ENCODE data around the gene HIBCH.
"Not testable (repeated sequence)": the region's sequence is repeated elsewhere in the genome, so short reads cannot be mapped to it uniquely, and the experiment has no call there.

HIBCH gene, protein sequence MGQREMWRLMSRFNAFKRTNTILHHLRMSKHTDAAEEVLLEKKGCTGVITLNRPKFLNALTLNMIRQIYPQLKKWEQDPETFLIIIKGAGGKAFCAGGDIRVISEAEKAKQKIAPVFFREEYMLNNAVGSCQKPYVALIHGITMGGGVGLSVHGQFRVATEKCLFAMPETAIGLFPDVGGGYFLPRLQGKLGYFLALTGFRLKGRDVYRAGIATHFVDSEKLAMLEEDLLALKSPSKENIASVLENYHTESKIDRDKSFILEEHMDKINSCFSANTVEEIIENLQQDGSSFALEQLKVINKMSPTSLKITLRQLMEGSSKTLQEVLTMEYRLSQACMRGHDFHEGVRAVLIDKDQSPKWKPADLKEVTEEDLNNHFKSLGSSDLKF

DNA sequence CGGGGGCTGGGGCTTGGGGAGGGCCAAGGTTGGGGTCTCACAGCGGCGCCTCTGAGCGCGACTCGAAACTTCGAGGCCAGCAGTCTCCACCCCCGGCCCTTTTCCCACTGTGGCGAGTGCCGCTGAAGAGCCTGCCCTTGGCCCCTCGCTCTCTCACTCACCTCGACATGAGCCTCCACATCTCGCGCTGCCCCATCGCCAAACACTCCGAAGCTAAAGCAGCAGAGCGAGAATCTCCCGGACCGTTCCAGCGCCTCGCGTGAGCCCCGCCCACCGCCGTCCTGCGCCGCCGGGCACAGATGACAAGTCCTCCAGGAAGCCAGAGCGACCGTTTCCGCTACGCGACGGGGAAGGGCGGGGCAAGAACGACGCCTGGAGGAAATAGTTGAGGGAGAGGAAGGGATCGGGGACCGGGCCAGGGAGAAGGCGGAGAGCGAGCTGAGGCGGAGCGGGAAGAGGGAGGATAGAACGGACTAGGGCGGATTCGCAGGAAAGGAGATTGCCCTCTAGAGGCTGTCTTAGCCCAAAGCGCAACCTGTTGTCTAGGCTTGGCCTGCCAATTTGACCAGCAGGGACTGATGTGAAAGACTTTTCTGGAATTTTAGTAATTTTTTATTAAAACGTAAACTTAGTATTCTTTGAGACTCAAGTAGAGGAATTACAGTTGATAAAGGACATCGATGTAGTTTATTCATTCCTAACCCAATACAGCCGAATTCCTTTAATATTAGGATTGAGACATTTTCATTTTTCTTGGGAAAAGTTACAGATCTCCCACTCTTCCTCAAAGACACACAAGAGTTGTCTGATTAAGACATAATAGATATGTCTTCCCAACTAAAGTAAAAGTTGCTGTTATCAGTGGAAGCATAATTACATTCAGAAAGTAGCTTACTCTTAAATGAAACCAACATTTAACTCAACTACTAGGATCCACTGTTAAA, at the start of gene HIBCH:
TSS of gene HIBCH (minus strand) at position 272 of the 944 bp plus-strand sequence. CDS start at position 196, 76 bp downstream.
- peaks cover 3% of the 10 kb centered on the region for H3K36me3 Mint-ChIP-seq
- no peaks in the 10 kb centered on the region for H3K9me3 Mint-ChIP-seq
- no peaks in the 10 kb centered on the region for H3K27me3 Mint-ChIP-seq
- peak; percentile 92 for DNase-seq
- peaks cover 47% of the 10 kb centered on the region for H3K4me1 Mint-ChIP-seq
- H3K4me3 Mint-ChIP-seq, result peak within 1 kb of the TSS; percentile 96
- H3K27ac Mint-ChIP-seq, result peak within 1 kb of the TSS; percentile 92
- CTCF ChIA-PET, result interaction anchor here (0.9 to 1.4 kb wide), 9 partner anchors 11 to 569 kb away, joined by 3 to 5 read pairs (median 3); no protein-coding TSS in a partner anchor

DNA sequence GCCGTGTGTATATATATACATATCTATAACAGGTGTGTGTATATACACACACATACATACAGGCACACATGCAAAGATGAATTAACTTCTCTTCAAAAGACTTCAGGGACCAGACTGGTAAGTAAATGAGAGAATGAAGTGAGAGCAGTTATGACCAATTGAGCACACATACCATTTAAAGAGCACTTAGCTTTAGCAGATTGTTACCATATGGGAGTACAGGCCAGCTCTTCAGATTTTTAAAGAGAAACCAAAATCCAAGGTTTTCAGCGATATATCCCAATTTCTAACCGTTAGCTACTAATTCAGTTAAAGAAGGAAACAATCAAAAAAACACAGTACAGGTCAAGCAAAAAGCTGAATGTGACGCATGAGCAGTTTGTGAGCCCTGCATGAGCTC, 47.5 kb upstream of the HIBCH start:
- H3K4me1 Mint-ChIP-seq, result peaks cover under 1% of the 10 kb centered on the region
- H3K27me3 Mint-ChIP-seq, result no peaks in the 10 kb centered on the region
- no peaks in the 10 kb centered on the region for H3K9me3 Mint-ChIP-seq
- peaks cover 12% of the 10 kb centered on the region for H3K36me3 Mint-ChIP-seq
- no peak for DNase-seq
- CTCF ChIA-PET, result interaction anchor here (0.7 to 1.5 kb wide), 4 partner anchors 8 to 23 kb away, joined by 3 to 4 read pairs (median 4); no protein-coding TSS in a partner anchor
- no peak overlapping the region for H3K27ac Mint-ChIP-seq
- no peak overlapping the region for H3K4me3 Mint-ChIP-seq

DNA sequence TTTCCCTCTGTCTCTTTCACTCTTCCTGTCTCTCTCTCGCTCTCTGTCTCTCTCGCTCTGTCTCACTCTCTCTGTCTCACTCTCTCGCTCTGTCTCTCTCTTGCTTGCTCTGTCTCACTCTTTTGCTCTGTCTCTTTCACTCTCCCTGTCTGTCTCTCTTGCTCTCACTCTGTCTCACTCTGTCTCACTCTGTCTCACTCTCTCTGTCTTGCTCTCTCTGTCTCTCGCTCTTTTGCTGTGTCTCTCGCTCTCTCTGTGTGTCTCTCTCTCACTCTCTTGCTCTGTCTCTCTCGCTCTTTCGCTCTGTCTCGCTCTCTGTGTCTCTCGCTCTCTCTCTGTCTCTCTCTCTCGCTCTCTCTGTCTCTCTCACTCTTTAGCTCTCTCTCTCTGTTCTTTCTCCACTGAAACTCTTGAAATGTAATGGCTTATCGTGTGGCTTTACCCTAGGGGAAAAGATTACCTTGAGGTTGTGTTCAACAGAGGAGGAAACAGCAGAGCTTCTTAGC, 46.7 kb upstream of the HIBCH start:
- Mint-ChIP-seq H3K4me3 (no peak overlapping the region), H3K9me3 (no peaks in the 10 kb centered on the region), H3K27ac (no peak overlapping the region), H3K27me3 (no peaks in the 10 kb centered on the region), H3K36me3 (peaks cover 12% of the 10 kb centered on the region), H3K4me1 (peaks cover 2% of the 10 kb centered on the region)
- no peak for DNase-seq
- CTCF ChIA-PET, result interaction anchor here (1.4 kb wide), 1 partner anchor 22 kb away, joined by 4 read pairs; no protein-coding TSS in a partner anchor

DNA sequence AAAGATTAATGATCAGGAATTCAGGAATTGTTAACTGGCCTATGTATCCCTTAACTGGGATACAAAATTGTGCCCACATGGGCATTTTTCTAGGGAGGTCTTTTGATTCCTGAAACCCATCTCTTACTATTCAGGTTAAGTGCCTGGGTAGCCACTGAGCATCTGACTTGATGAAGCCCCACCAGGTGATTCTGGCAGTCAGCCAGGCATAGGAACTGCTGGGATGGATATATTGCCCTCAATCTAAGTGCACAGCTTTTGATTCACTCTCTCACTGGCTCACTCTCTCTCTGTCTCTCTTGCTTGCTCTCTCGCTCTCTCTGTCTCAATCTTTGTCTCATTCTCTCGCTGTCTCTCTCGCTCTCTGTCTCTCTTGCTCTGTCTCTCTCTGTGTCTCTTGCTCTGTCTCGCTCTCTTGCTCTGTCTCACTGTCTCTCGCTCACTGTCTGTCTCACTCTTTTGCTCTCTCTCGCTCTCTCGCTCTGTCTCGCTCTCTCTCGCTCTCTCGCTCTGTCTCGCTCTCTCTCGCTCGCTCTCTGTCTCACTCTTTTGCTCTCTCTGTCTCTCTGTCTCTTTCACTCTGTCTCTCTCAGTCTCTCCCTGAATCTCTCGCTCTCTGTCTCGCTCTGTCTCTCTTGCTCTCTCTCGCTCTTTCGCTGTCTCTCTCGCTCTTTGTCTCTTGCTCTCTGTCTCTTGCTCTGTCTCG, 46.0 kb upstream of the HIBCH start:
- Mint-ChIP-seq H3K36me3 (peaks cover 12% of the 10 kb centered on the region), H3K4me3 (no peak overlapping the region), H3K9me3 (no peaks in the 10 kb centered on the region), H3K4me1 (peaks cover 6% of the 10 kb centered on the region), H3K27ac (no peak overlapping the region), H3K27me3 (no peaks in the 10 kb centered on the region)
- no peak for DNase-seq
- CTCF ChIA-PET, result no interaction called here

DNA sequence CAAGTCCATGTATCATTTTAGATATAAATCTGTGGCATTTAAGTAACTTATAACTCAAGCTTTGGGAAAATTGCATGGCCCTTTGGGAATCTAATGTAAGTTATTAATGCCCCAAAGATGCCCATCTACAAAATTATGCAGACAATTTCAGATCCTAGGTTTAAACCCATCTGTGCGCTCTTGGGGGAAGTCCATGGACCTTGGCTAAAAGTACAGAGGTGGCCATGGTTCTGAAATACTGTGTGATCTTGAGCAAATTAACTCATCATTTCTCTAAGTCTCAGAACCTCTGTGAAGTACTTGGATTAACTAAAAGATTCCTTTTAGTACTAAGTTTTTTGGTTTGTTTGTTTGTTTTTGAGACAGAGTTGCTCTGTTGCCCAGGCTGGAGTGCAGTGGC, 43.3 kb upstream of the HIBCH start:
- Mint-ChIP-seq H3K4me3 (no peak overlapping the region), H3K4me1 (peaks cover 25% of the 10 kb centered on the region), H3K27me3 (no peaks in the 10 kb centered on the region), H3K9me3 (no peaks in the 10 kb centered on the region), H3K36me3 (peaks cover 2% of the 10 kb centered on the region), H3K27ac (no peak overlapping the region)
- CTCF ChIA-PET, result no interaction called here
- DNase-seq, result no peak

DNA sequence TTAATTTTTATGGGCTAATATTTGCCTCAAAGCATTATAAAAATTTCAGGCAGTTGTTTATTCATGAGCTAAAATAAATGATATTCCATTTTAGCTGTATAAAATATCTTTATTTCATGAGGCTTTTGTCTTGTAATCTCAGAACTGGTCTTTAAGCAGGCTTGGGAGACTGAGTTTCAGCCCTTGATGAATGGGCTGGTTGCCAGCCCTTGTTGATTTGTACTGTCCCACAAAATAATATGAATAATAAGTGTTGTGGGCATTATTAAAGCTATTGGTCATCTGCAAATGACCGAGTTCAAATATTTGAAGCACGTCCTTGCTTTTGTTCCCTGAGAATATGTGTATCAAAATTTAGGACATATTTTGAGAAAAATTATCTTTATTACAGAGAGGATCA, 41.9 kb upstream of the HIBCH start:
- H3K4me1 Mint-ChIP-seq, result peaks cover 25% of the 10 kb centered on the region
- no peaks in the 10 kb centered on the region for H3K36me3 Mint-ChIP-seq
- DNase-seq, result no peak
- H3K9me3 Mint-ChIP-seq, result no peaks in the 10 kb centered on the region
- H3K27me3 Mint-ChIP-seq, result no peaks in the 10 kb centered on the region
- H3K27ac Mint-ChIP-seq, result no peak overlapping the region
- no peak overlapping the region for H3K4me3 Mint-ChIP-seq
- CTCF ChIA-PET, result interaction anchor here (3.3 kb wide), 1 partner anchor 21 kb away, joined by 10 read pairs; no protein-coding TSS in a partner anchor

DNA sequence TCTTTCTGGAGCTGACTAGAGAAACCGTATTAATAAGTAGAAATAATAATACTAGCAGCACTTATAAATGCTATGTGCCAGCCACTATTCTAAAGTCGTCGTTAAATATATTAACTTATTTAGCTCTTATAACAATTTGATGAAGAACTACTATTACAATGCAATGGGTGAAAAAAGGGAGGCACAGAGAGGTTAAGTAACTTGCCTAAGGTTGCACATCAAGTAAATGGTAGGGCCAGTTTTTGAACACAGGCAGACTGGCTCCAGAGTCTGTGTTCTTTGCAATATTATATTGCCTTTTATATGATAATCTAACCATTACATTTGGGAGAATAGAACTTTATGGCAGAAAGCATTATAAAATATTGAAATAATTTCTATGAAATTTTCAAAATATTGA, 41.3 kb upstream of the HIBCH start:
- H3K36me3 Mint-ChIP-seq, result no peaks in the 10 kb centered on the region
- H3K4me3 Mint-ChIP-seq, result no peak overlapping the region

DNA sequence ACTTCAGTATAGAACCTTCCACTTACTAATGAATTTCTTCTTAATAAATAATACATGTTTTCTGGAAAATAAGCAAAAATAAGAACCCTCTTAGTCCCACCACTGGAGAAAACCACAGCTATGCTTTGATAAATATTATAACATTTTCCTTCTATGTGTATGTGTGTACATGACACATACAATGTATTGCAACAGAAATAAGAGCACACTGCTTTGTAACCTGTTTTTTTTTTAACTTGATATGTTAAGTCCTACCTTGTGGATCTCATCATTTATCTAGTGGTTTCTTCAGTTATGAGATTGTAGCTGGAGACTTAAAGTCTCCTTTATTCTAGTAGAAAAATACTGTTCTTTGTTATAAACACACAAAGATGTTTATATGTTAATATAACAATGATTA, 40.9 kb upstream of the HIBCH start:
- no peaks in the 10 kb centered on the region for H3K9me3 Mint-ChIP-seq
- CTCF ChIA-PET, result interaction anchor here (1.8 to 3.3 kb wide), 2 partner anchors 22 to 700 kb away, joined by 5 to 10 read pairs; no protein-coding TSS in a partner anchor
- H3K27me3 Mint-ChIP-seq, result no peaks in the 10 kb centered on the region
- H3K36me3 Mint-ChIP-seq, result no peaks in the 10 kb centered on the region
- peak overlapping the region; percentile 80 for H3K4me3 Mint-ChIP-seq
- peak overlapping the region; percentile 92 for H3K27ac Mint-ChIP-seq
- DNase-seq, result no peak
- H3K4me1 Mint-ChIP-seq, result peaks cover 25% of the 10 kb centered on the region

More for the DNA sequence above, 41.3 kb upstream of the HIBCH start:
- Mint-ChIP-seq H3K4me1 (peaks cover 25% of the 10 kb centered on the region), H3K27ac (no peak overlapping the region), H3K9me3 (no peaks in the 10 kb centered on the region), H3K27me3 (no peaks in the 10 kb centered on the region)
- CTCF ChIA-PET, result interaction anchor here (3.3 kb wide), 1 partner anchor 21 kb away, joined by 10 read pairs; no protein-coding TSS in a partner anchor
- DNase-seq, result no peak

DNA sequence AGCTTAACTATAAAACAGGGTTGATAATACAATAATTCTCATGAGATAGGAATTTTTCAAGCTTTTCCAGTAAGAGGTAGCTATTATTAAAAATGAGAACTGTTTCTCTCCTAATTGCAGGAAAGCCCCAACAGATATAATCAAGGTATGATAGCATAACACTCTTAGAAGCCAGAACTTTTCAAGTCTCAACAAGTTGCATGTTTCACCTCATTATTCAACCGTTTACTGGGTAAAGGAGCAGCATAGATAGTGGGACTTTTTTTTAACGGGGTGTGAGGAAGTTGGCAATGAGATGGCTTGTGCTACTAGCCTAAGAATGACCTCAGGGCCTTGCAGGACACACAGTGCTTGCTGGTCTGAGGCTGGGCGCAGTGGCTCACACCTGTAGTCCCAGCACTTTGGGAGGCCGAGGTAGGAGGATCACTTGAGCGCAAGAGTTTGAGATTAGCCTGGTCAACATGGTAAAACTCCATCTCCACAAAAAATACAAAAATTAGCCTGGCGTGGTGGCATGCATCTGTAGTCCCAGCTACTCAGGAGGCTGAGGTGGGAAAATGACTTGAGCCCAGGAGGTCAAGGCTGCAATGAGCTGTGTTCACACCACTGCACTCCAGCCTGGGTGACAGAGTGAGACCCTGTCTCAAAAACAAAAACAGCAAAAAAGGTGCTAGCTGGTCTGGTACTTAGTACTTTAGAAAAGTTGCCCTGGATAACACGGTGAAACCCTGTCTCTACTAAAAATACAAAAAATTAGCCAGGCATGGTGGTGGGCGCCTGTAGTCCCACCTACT, 39.2 kb upstream of the HIBCH start:
- peak overlapping the region; percentile 76 for H3K27ac Mint-ChIP-seq
- CTCF ChIA-PET, result interaction anchor here (1.7 to 3.3 kb wide), 4 partner anchors 8 to 698 kb away, joined by 4 to 10 read pairs (median 5); no protein-coding TSS in a partner anchor
- H3K4me3 Mint-ChIP-seq, result not testable (repeated sequence)

DNA sequence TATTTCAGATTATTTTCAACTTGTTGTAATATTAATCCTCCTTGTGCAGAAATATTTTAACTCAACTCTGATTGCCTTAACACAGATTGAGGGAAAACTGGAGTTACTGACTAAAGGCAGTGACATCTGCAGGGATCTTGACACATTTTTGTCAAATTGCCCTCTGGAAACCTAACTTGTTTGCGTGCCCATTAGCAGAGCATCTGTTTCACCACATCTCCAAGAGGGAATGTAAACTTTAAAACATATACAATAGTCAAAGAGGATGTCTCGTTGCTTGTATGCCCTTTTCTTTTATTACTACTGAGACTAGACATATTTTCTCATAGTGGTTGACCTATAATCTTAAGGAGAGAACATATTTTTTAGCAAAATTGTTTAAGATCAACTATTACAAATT, 38.0 kb upstream of the HIBCH start:
- no peaks in the 10 kb centered on the region for H3K27me3 Mint-ChIP-seq
- H3K27ac Mint-ChIP-seq, result no peak overlapping the region
- no peaks in the 10 kb centered on the region for H3K9me3 Mint-ChIP-seq
- peaks cover 25% of the 10 kb centered on the region for H3K4me1 Mint-ChIP-seq
- no peaks in the 10 kb centered on the region for H3K36me3 Mint-ChIP-seq
- CTCF ChIA-PET, result no interaction called here
- no peak overlapping the region for H3K4me3 Mint-ChIP-seq
- no peak for DNase-seq

More for the DNA sequence above, 39.2 kb upstream of the HIBCH start:
- H3K9me3 Mint-ChIP-seq, H3K36me3 Mint-ChIP-seq, DNase-seq, H3K27me3 Mint-ChIP-seq: not testable (repeated sequence)
- H3K4me1 Mint-ChIP-seq, result peaks cover 25% of the 10 kb centered on the region

DNA sequence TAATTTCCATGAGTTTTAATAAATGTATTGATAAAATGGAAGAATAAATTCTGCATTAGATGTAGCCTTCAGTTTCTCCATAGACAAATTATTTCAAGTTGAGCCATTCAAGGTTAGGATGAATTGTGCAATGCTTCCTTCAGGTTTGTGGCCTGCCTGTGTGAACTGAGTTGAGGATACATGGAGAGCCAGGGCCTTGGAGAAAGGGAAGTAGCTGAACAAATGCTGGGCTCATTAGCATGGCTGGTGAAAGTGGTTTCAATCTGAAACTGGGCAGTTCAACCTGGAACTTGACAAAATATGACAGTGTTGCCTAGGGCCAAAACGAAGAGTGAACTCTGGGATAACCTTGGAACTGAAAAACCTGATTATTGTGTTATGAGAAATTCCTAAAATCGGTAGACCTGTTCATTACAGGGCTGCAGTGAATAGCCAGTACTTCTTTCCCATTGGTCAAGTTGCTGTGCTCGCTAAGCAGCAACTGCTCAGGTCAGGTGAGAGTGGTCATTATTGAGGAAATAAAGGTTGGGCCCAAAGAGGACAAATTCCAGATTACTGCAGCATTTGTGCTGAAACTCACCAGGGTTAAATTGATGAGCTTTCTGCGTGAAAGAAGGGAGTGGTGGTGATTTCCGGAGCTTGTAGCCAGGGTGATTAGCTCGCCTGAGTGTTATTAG, 36.5 kb upstream of the HIBCH start:
- DNase-seq, result no peak
- H3K4me1 Mint-ChIP-seq, result peaks cover 22% of the 10 kb centered on the region
- no peak overlapping the region for H3K4me3 Mint-ChIP-seq
- H3K9me3 Mint-ChIP-seq, result no peaks in the 10 kb centered on the region
- no peak overlapping the region for H3K27ac Mint-ChIP-seq
- H3K36me3 Mint-ChIP-seq, result no peaks in the 10 kb centered on the region
- CTCF ChIA-PET, result interaction anchor here (2.8 kb wide), 1 partner anchor 12 kb away, joined by 12 read pairs; no protein-coding TSS in a partner anchor
- H3K27me3 Mint-ChIP-seq, result no peaks in the 10 kb centered on the region

DNA sequence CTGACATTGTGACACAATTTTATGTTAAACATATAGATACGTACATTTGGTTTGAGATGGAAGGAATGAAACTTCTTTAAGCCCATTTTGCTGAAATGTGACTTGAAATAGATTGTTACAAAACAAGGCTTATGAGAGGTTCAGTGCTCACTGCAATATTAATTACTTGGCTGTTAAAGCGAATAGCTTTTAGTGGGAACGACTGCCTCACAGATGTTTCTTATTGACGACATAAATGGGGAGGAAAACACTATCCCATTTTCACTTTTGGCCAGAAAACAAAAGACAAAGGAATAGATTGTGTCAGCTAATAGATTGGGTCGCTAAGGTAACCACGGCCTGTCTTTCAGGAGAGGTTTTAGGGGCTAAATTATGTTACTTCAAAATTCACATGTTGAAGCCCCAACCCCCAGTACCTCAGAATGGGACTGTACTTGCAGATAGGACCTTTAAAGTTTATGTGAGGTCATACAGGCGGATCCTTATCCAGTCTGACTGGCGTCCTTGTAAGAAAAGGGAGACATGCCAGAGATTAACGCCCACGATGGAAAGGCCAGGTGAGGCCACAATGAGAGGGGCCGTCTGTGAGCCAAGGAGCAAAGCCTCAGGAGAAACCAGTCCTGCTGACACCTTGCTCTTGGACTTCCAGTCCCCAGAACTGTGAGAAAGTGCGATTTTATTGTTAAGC, 34.5 kb upstream of the HIBCH start:
- CTCF ChIA-PET, result interaction anchor here (0.7 to 2.8 kb wide), 2 partner anchors 10 to 13 kb away, joined by 3 to 12 read pairs; no protein-coding TSS in a partner anchor

More for the DNA sequence above, 34.5 kb upstream of the HIBCH start:
- no peak overlapping the region for H3K4me3 Mint-ChIP-seq
- H3K27ac Mint-ChIP-seq, result no peak overlapping the region
- no peaks in the 10 kb centered on the region for H3K36me3 Mint-ChIP-seq
- H3K27me3 Mint-ChIP-seq, result no peaks in the 10 kb centered on the region
- H3K4me1 Mint-ChIP-seq, result peaks cover 3% of the 10 kb centered on the region
- no peaks in the 10 kb centered on the region for H3K9me3 Mint-ChIP-seq
- no peak for DNase-seq

All from activated naive CD4-positive, alpha-beta T cell treated with anti-CD3 and anti-CD28 coated beads, Interleukin-2, amount 10 ng/mL, durations not matched to agents 7 days and 5 days (primary cell).